Measurements from ENCODE around the gene ACOX3.
A peak's percentile ranks its signal among the peaks of the same experiment; 100 is the strongest.
"Not testable (repeated sequence)": the region's sequence is repeated elsewhere in the genome, so short reads cannot be mapped to it uniquely, and the experiment has no call there.

ACOX3 gene

DNA sequence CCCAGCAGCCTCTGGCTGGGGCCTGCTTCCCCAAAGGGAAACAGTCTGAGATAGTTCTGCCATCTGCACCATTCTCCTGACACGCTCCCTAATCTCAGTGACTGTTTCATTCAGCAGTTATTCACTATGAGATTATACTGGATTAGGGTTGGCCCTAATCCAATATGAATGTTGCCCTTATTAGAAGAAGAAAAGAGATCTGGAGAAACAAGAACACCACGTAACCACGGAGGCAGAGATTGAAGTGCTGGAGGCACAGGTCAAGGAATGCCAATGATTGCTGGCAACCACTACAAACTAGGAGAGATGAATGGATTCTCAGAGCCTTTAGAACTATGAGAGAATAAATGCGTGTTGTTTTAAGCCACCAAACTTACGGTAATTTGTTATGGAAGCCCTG lies 7.4 kb downstream of the ACOX3 start:
- DNase-seq (ENCODE audit: low read depth) = no peak

DNA sequence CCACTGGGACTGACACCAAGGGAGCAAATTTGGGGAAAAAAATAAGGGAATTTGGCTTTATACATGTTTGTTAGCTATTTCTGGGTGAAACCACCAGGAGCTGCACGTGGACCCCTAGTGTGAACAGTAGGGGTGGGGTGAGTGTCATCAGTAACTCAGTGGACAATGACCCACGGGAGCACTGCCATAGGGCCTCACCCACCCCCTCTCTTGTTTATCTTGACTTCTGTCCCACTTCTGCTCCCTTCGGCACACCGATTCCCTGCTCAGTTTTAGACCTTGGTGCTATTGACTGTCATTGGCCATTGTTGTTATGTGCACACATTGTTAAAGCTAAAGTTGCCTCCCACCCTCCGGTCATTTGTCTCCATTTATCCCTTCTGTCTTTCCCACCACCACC lies 9.0 kb downstream of the ACOX3 start:
- no peak for DNase-seq (ENCODE audit: low read depth)

DNA sequence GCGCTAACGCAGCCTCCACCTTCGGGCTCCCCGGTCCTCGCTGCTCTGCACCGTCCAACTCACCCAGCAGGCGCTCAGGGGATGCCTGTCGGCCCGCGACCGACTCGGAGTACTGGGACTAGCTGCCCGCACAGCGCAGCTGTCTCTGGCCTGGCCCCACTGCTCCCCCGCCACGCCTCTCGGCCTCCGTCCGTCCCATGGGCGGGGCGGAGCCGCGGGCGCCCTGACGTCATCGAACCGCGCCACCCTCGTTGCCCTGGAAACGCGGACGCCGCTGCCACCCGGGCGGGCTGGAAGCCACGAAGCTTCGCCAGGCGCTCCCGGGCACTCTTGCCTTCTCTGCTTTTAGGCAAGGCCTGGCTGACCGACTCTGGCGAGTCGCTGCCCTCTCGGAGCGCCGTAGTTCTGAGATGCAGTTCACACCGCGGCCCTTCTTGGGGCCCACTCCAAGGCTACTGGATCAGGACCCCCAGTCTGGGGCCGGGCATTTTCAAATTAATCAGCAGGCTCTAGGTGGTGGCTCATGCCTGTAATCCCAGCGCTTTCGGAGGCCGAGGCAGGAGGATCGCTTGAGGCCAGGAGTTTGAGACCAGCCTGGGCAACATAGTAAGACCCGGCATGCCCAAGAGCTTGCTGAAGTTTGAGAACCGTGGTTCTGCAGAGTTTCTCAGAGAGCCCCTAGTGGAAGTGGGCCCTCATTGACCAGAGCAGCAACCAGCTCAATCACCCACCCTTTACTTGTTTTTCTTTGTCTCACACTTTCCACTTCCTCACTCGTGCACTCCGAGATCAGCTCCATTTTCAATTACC lies 12.0 kb downstream of the ACOX3 start:
- peak; percentile 78 for DNase-seq (ENCODE audit: low read depth)

DNA sequence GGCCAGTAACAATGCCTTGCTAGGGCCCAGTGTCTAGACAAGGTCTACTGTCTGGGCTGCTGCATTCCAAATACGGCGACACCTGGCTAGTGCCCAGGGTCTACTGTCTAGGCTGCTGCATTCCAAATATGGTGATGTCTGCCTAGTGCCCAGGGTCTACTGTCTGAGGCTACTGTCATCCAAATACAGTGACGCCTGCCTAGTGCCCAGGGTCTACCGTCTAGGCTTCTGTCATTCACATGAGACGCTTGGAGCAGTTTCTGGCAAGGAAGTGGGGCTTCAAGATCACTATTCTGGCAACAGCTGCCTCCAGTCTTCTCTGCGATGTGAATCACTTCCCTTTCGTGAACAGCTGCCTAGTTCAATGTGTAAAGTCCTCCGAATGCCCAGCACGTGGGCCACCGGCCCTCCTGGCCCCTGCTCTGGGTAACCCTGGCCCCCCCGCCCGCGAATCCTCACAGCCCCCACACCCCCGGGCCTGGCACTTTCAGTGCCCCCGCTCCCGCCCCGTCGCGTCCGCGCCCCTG lies 12.7 kb downstream of the ACOX3 start:
- DNase-seq (ENCODE audit: low read depth) = no peak

DNA sequence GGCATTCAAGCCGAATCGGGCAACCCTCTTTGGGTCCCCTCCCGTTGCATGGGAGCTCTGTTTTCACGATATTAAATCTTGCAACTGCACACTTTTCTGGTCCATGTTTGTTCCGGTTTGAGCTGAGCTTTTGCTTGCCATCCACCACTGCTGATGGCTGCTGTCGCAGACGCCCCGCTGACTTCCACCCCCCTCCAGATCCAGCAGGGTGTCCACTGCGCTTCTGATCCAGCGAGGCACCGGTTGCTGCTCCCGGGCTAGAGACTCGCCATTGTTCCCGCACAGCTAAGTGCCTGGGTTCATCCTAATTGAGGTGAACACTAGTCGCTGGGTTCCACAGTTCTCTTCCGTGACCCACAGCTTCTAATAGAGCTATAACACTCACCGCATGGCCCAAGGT lies 13.3 kb downstream of the ACOX3 start:
- DNase-seq (ENCODE audit: low read depth) = no peak

DNA sequence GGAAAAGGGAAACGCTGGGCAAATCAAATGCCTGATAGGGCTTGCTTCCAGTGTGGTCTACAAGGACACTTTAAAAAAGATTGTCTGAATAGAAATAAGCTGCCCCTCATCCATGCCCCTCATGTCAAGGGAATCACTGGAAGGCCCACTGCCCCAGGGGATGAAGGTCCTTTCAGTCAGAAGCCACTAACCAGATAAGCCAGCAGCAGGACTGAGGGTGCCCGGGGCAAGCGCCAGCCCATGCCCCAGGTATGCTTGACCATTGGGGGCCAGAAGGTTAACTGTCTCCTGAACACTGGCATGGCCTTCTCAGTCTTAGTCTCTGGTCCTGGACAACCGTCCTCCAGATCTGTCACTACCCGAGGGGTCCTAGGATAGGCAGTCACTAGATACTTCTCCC lies 17.7 kb downstream of the ACOX3 start:
- DNase-seq (ENCODE audit: low read depth) = no peak

DNA sequence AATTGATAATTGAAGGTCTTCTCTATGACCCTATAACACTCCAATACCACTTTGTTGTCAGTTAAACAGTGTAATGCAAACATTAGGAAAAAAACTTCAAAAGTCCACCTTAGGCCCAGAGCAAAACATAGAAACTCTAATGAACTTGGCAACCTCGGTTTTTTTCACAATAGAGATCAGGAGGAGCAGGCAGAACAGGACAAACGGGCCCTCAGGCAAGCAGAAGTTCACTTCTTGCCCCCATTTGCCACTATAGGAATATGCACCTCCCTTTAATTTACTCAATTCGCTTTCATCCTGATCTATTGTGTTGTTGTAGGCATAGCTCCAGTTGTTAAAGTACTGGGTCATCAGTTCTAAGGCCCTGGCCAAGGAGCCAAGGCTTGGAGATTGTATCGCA lies 18.2 kb downstream of the ACOX3 start:
- DNase-seq (ENCODE audit: low read depth) = no peak

DNA sequence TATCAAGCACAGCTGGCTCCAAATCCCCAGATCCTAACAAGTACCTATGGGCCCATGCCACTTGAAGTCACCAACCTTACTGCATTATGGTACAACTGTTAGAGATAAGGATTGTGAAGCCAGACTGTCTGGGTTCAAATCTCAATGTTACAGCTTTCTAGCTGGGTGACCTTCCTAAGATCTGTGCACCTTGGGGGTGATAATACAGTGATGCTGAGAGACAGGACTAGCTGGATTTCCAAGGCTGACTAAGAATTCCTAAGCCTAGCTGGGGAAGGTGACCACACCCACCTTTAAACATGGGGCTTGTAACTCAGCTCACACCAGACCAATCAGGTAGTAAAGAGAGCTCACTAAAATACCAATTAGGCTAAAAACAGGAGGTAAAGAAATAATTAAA lies 20.4 kb downstream of the ACOX3 start:
- DNase-seq (ENCODE audit: low read depth) = not testable (repeated sequence)

DNA sequence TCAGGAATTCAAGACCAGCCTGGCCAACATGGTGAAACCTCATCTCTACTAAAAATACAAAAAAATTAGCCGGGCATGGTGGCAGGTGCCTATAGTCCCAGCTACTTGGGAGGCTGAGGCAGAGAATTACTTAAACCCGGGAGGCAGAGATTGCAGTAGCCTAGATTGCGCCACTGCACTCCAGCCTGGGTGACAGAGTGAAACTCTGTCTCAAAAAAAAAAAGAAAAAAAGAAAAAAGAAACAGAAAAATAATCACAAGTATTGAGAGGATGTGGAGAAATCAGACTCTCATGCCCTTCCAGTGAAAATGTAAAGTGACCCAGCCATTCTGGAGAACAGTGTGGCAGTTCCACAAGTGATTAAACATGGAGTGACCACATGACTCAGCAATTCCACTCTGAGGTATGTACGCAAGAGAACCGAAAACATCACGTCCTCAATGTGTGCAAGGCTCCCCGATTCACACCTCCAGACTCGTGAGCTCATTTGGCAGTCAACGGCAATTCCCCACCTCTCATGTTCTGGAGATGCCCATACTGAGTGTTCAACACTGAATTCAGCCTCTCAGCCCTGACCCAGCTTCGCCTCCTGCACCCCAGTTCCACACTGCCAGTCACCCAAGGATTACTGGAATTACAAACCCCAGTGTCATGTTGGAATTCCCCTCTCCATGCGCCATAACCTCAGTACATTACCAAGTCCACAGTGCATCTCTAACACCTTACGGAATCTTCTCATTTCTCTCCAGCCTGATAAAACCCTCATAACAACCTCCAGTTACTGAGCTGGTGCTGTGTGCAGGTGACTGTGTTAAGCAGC lies 21.1 kb downstream of the ACOX3 start:
- DNase-seq (ENCODE audit: low read depth) = no peak

DNA sequence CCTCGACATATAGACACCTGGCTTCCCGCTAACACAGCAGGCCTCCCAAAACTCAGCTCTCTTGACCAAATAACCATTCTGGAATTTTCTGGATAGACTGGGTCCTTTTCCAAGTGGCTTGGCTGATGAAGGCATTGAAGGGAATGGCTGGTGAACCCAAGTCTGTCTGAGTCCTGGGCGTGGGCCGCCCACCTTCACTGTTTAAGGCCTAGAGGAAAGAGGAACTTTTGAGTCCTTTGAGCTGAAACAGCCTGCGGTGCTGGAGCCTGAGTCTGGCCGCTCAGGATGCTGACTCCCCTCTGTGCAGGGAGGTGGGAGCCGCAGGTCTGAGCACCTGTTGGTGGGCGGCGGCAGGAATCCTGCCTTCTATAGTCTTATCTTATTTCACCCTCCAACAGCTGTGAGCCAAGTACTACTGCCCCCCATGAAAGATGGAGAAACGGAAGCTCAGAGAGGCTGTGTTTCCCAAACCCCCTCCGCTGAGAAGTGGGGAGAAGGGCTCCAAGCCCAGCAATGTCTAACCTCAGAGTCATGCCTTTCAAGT lies 23.4 kb downstream of the ACOX3 start:
- no peak for DNase-seq (ENCODE audit: low read depth)

DNA sequence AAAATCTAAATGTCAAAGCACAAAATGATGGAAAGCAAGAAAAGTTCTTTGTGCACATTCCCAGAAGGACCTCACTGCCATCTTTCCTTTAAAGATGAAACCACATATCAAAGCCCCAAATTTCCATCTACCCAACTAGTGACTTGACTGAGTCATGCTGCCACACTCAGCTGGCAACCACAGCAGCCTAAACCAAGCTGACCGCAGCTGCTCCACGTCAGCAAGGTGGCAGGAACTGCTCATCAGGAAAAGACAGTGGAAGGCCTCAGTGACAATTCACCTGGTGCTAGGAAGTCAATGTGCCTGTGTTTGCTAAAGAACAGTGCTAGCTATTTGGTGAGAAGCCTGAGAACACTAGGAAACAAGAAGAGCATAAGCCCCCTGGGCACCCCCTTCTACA lies 26.1 kb downstream of the ACOX3 start:
- DNase-seq (ENCODE audit: low read depth) = peak; percentile 20

DNA sequence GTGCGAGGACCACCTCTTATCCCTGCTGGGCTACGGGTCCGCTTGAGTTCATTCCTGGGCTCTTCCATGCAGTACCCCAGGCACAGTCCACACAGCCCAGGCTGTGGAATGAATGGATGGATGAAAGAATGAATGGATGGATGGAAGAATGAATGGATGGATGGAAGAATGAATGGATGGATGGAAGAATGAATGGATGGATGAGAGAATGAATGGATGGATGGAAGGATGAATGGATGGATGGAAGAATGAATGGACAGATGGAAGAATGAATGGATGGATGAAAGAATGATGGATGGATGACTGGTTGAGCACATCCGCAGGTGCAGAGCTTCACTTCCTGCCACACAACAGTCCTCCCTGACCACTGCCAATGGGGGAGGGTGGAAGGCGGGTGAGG lies 28.2 kb downstream of the ACOX3 start:
- no peak for DNase-seq (ENCODE audit: low read depth)

DNA sequence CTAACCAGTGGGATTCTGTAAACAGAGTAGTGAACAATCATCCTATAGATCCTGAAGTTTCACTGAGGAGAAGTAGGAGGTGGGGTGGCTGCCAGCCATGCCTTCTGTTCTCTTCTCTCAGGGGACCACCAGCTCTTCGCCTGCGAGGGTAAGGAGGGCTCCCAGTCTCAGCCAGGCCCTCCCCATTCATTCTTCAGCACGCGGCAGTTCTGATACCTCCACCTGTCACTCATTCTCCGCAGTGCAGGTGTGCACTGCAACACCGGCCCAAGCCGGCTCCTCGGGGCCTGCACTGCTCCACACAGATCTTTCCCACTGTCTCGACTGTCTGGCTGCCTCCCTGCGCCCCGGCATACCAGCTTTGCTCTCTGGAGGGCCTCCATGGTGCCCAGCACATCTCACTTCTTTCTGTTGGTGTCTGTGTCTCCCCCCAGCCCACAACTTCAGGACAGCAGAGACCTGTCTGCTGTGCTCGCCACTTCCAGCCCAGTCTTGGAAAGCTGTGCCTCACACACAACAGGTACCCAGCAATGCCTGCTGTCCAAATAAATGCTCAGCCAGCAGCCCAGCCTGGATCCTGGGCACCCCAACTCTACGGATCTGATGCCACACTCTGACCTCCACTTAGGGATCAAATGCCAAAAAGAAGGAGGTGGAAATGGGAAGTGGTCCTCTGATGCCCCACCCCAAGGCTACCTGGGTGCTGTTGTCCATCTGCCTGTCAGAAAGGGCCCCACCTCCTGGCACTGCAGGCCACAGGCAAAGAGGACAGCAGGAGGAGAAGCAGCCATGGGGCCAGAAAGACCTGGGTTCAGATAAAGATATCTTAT lies 29.0 kb downstream of the ACOX3 start:
- no peak for DNase-seq (ENCODE audit: low read depth)

DNA sequence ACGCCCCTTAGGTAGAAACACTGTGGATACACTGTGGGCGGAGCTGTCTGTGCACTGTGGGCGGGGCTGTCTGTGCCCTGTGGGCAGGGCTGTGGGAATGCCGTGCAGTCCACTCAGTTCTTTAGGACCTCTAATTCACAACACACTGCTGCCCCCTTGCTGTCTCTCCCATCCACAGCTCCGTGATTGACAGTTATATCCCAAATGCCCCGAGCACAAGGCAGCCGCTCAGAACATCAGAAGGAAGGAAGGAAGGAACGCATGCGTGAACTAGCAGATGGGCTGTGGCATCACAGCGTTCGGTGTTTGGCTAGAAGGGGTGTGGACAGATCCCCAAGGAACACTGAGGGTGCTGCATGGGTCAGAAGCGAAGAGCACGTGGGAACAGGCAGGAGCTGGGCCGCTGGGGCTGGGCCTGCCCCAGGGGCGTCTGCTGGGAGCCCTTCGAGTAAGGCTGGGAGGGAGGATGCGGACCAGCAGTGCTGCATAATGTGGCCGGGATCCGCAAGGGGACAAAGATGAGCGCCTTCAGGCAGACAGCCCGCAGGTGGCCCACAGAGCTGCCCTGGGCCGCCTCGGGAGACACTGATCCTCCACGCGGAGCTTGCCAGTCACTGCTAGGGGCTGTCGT lies 29.8 kb downstream of the ACOX3 start:
- no peak for DNase-seq (ENCODE audit: low read depth)

DNA sequence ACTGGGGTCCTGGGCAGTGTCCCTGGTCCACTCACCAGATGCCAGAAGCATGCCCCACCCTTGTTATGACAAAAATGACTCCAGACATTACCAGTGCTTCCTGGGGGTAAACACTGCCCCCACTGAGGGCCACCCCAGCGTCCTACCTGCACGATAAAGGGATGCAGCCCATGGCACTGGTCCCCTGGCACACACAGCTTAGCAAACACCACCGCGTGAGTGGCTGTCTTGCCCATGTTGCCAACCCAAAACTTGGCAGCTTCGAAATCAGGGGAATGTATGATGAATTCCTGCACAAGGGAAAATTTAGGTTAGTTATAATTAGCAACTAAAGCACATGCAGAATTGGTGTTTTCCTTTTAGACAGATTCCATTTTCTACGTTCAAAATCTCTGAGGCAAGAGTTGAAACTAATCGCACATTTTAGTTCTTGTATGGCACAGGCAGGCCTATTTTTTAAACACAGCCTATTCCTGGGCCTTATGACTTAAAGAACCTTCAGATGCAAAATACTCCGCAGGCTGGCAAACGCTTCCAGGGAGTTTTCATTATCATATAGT lies 30.4 kb downstream of the ACOX3 start:
- no peak for DNase-seq (ENCODE audit: low read depth)

DNA sequence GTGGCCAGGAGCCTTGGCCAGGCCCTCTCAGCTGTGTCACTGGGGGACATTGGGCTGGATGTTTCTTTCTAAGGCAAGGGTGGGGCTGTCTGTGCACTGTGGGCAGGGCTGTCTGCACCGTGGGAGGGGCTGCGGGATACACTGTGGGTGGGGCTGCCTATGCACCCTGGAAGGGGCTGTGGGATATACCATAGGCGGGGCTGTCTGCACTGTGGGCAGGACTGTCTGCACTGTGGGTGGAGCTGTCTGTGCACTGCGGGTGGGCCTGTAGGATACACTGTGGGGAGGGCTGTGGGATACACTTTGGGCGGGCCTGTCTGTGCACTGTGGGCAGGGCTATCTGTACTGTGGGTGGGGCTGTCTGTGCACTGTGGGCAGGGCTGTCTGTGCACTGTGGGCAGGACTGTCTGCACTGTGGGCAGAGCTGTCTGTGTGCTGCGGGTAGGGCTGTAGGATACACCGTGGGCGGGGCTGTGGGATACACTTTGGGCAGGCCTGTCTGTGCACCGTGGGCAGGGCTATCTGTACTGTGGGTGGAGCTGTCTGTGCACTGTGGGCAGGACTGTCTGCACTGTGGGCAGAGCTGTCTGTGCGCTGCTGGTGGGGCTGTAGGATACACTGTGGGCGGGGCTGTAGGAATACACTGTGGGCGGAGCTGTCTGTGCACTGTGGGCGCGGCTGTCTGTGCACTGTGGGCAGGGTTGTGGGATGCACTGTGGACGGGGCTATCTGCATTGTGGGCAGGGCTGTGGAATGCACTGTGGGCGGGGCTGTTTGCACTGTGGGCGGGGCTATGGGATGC lies 31.1 kb downstream of the ACOX3 start:
- DNase-seq (ENCODE audit: low read depth) = peak; percentile 28

DNA sequence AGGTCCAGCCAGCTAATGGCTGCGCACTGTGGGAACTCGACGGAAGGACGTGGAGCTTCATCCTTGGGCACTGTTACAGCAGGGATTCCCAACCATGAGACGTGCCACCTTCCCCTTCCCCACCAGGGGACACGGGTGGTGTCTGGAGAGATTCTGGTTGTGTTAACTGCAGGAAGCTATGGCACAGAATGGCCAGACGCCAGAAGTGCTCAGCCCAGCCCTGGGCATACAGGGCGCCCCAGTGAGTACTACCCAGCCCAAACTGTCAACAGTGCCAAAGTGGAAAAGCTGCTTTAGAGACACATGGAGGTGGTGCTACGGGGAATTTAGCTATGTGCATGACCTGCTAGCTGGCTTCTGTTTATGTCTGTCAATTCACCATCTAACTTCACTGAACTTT lies 32.8 kb downstream of the ACOX3 start:
- DNase-seq (ENCODE audit: low read depth) = no peak

DNA sequence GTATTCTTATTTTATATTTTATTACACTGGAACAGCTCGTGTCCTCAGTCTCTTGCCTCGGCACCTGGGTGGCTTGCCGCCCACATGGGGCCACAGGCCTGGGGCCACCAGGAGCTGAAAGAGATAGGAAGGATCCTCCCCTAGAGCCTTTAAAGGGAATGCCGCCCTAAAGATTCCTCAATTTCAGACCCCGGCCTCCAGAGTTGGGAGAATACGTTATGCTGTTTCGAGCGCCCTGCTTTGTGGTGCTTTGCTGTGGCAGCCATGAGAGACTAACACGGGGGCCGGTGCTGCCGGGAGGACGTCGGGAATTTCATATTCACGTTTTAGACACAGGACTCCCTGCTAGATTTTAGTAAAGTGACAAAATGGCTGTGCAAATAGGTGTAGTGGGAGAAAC lies 33.2 kb downstream of the ACOX3 start:
- no peak for DNase-seq (ENCODE audit: low read depth)

DNA sequence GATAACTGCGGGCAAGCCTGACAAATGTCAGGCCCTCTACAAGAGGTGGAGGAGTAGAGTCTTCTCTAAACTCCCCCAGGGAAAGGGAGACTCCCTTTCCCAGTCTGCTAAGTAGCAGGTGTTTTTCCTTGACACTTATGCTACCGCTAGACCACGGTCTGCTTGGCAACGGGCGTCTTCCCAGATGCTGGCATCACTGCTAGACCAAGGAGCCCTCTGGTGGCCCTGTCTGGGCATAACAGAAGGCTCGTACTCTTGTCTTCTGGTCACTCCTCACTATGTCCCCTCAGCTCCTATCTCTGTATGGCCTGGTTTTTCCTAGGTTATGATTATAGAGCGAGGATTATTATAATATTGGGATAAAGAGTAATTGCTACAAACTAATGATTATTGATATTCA lies 33.6 kb downstream of the ACOX3 start:
- not testable (repeated sequence) for DNase-seq (ENCODE audit: low read depth)

DNA sequence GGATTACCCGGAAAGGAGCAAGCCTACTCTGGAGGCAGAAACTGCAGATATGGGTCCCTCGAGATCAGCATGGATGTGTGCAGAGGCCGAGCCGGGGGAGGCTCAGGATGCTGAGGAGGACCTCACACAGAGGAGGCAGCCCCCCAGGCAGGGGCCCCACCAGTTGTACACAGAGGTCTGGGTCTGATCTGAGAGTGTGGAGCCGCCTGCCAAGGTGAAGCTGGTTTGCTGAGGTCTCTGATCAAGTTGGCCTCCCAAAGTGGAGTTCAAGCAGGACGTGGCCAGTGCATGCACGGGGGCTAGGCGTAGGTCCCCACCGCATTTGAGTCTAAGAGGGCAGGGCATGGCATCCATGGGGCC lies 35.0 kb downstream of the ACOX3 start:
- DNase-seq (ENCODE audit: low read depth) = no peak
